A549 (cell line): Measurements from ENCODE around the gene NCL. TPM values are rescaled to one million over a fixed set of nuclear protein-coding genes. Genes with fewer than 3 reads are reported as not detected.
A peak's percentile ranks its signal among the peaks of the same experiment; 100 is the strongest.

Experiments
- ATAC-seq, 2 experiments: fragments of 200-7000 bp in 1 of 2; fragments of >200 bp in 1 of 2; cut with Nextera tagmentation in 1 of 2; cut with Tn5 transposase in 1 of 2; 3 replicates each; pipeline versions ENCODE4 v1.8.0 to v1.9.1; 2018 to 2020; ENCODE audit warnings: mild to moderate bottlenecking in 1 of 2, moderate library complexity in 1 of 2
- CTCF ChIA-PET: fragments of 300-600 bp; sonication (Branson Sonifier 250); formaldehyde crosslinking; extraction: SDS; loops from one replicate; lab custom pipeline; 2021; ENCODE audit warnings: antibody characterized with exemption, inconsistent platforms; lab: Yijun Ruan, JAX
- POLR2A ChIA-PET: fragments of 350-600 bp; formaldehyde crosslinking; extraction: SDS; loops from one replicate; lab custom pipeline; 2021; ENCODE audit warnings: antibody characterized with exemption, inconsistent platforms; lab: Yijun Ruan, JAX
- DNase-seq, 2 experiments: peaks; one replicate each; pipeline versions ENCODE4 v3.0.0 to v3.0.0-alpha.2; 2011 to 2016; ENCODE audit warnings: low read depth in 1 of 2, low spot score in 1 of 2
- FAIRE-seq: peaks from 2 replicates; lab custom pipeline; 2011; peaks lifted over from hg19 to GRCh38; lab: Jason Lieb, UNC
- H3K27ac ChIP-seq, 2 experiments: fragments of >200 bp; sonication (Bioruptor Twin); formaldehyde crosslinking; 3 replicates each; pipeline ENCODE4 v1.5.1; 2016 to 2017
- H3K4me1 ChIP-seq: fragments of >200 bp; sonication (Bioruptor Twin); formaldehyde crosslinking; 3 replicates; pipeline ENCODE4 v1.6.1; 2016
- H3K4me2 ChIP-seq: fragments of >200 bp; sonication (Bioruptor Twin); formaldehyde crosslinking; 3 replicates; pipeline ENCODE4 v1.6.1; 2016
- H3K4me3 ChIP-seq: fragments of >200 bp; sonication (Bioruptor Twin); formaldehyde crosslinking; 3 replicates; pipeline ENCODE4 v1.5.1; 2016
- H3K9me3 ChIP-seq: fragments of >200 bp; sonication (Bioruptor Twin); formaldehyde crosslinking; 3 replicates; pipeline ENCODE4 v1.6.1; 2016
- GATA3 ChIP-seq: IDR thresholded peaks from 2 replicates; pipeline ENCODE4 v1.6.1; 2012; ENCODE audit warnings: borderline replicate concordance
- HEYL ChIP-seq: fragments of 250-450 bp; sonication (Bioruptor Pico); IDR thresholded peaks from 2 replicates; pipeline ENCODE4 v1.8.0; 2021; ENCODE audit warnings: mild to moderate bottlenecking, moderate library complexity
- JUN ChIP-seq, 2 experiments: fragments of >200 bp; sonication (Bioruptor Twin); formaldehyde crosslinking; IDR thresholded peaks; 2 replicates in 1 of 2; 3 replicates in 1 of 2; pipeline ENCODE4 v1.6.1; 2016 to 2017
- PHF8 ChIP-seq: fragments of 200-600 bp; sonication (generic); IDR thresholded peaks from 2 replicates; pipeline ENCODE4 v1.6.1; 2016; ENCODE audit warnings: low read depth, mild to moderate bottlenecking, antibody characterized with exemption, moderate library complexity, borderline replicate concordance
- POLR2A ChIP-seq: IDR thresholded peaks from 2 replicates; pipeline ENCODE4 v1.6.1; 2012; ENCODE audit warnings: mild to moderate bottlenecking, low read length
- POLR2AphosphoS2 ChIP-seq: conservative IDR thresholded peaks from 2 replicates; pipeline ENCODE4 v1.6.1; 2012; ENCODE audit warnings: low read length, improper control_type of control experiment, inconsistent platforms
- TFCP2L1 ChIP-seq: fragments of 250-450 bp; sonication (Bioruptor Pico); IDR thresholded peaks from 2 replicates; pipeline ENCODE4 v1.5.0; 2021; ENCODE audit warnings: mild to moderate bottlenecking
- TP53 ChIP-seq: fragments of 250-450 bp; sonication (Bioruptor Pico); IDR thresholded peaks from 2 replicates; pipeline ENCODE4 v1.5.0; 2021; ENCODE audit warnings: mild to moderate bottlenecking, moderate library complexity
- WGBS: methylation state at CpG from one replicate; pipeline ENCODE4 v1.1.6; 2017; ENCODE audit errors: missing lambda C conversion rate; 5-methylcytosine and 5-hydroxymethylcytosine counted together
- polyA plus RNA-seq, 4 experiments: library from polyadenylated mRNA; depleted of rRNA in 3 of 4; stranded (reverse); fragments of >200 nt; fragmentation: RNase III in 1 of 4; extraction: RNeasy Plus Mini Kit Qiagen cat#74134 plus additional on column Dnase treatment in 1 of 4; gene quantifications; 2 replicates in 3 of 4; 3 replicates in 1 of 4; pipeline ENCODE4 v1.2.3, GENCODE V29; 2011 to 2017
- TF ChIP-seq, protein P1 (sequence below): fragments of 250-450 bp; sonication (Bioruptor Pico); IDR thresholded peaks from 2 replicates; pipeline ENCODE4 v1.5.0; 2021; ENCODE audit warnings: mild to moderate bottlenecking, moderate library complexity, borderline replicate concordance
- TF ChIP-seq, protein P2 (sequence below): IDR thresholded peaks from 2 replicates; pipeline ENCODE4 v1.6.1; 2012; ENCODE audit warnings: low read depth, borderline replicate concordance
- TF ChIP-seq, protein P3 (sequence below): IDR thresholded peaks from 2 replicates; pipeline ENCODE4 v1.6.1; 2012
- TF ChIP-seq, protein P4 (sequence below): fragments of >200 bp; sonication (Bioruptor Twin); formaldehyde crosslinking; IDR thresholded peaks from 3 replicates; pipeline ENCODE4 v1.6.1; 2016
- TF ChIP-seq, protein P5 (sequence below): fragments of 250-450 bp; sonication (Bioruptor Pico); IDR thresholded peaks from 2 replicates; pipeline ENCODE4 v1.5.0; 2020; ENCODE audit warnings: low read depth, mild to moderate bottlenecking, moderate library complexity

NCL gene
- polyA plus RNA-seq, 2 of the 4 experiments (the other 2 are of a cell fraction): 390 to 766 TPM

DNA sequence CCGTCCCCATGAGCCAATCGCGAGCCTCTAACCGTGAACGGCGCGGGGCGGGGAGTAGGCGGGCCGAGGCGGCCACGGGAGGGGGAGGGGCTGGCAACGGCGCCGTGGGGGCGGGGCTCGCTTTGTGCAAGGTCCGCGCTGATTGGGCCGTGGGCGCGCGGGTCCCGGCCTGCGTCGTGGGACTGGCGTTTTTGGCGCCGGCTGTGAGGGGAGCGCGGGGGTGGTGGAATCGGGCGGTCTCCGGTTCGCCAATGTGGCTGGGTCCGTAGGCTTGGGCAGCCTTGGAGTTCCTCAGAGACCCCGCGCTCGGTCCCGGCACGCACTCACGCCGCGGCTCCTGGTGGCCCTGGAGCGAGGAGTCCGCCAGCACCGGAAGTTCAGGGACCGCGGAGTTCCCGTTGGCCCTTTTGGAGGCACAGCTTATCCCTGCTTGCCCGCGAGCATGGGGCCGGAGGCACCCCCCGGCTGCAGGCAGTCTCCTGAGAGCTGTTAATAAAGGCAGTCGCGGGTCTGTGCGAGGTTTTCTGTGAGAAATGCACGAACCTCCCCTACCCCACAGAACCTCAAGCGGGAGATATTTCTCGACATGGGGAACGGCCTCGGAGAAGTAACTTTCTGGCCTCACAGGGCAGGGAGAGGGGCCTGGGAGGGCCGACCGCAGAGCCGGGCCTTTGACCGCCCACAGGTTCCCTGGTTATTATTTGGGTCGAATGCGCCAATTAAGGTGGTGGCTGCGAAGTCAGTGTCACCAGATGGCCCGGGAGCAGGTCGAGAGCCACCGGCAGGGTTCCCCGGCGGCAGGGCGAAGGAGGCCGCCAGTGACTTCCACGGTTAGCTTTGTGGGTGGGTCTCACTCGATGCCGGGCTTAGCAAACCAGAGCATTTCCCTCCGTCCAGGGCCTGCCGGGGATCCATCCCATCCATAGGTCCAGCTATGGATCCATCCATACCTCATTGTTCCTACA lies 574 bp upstream of the NCL start:
- ATAC-seq (peak; percentile 70), FAIRE-seq (no peak), DNase-seq (peak in 1 of 2 experiments; percentile 93)
- Histone ChIP-seq H3K4me3 (peak overlapping the region; percentile 93), H3K4me2 (peak overlapping the region; percentile 93), H3K9me3 (no peaks in the 10 kb centered on the region), H3K27ac (peak overlapping the region; percentile 93 to 96), H3K4me1 (peaks cover 34% of the 10 kb centered on the region)
- 6% methylated on average over 29 of the region's 81 CpGs for WGBS
- TF ChIP-seq JUN (IDR thresholded peaks at IDR 0.05): peak in 1 of 2 experiments; percentile 91
- peak; percentile 58; the same call in 1 of the 2 replicates for TF ChIP-seq PHF8
- TF ChIP-seq, protein P1, sequence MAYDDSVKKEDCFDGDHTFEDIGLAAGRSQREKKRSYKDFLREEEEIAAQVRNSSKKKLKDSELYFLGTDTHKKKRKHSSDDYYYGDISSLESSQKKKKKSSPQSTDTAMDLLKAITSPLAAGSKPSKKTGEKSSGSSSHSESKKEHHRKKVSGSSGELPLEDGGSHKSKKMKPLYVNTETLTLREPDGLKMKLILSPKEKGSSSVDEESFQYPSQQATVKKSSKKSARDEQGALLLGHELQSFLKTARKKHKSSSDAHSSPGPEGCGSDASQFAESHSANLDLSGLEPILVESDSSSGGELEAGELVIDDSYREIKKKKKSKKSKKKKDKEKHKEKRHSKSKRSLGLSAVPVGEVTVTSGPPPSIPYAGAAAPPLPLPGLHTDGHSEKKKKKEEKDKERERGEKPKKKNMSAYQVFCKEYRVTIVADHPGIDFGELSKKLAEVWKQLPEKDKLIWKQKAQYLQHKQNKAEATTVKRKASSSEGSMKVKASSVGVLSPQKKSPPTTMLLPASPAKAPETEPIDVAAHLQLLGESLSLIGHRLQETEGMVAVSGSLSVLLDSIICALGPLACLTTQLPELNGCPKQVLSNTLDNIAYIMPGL (CRISPR knock-in tag): 0 out of 2 replicates have a peak, but pooled peaks have one; percentile 19
- TF ChIP-seq TFCP2L1 (CRISPR knock-in tag): 0 out of 2 replicates have a peak, but pooled peaks have one; percentile 74
- TF ChIP-seq POLR2A: peak; percentile 67
- TF ChIP-seq, protein P2, sequence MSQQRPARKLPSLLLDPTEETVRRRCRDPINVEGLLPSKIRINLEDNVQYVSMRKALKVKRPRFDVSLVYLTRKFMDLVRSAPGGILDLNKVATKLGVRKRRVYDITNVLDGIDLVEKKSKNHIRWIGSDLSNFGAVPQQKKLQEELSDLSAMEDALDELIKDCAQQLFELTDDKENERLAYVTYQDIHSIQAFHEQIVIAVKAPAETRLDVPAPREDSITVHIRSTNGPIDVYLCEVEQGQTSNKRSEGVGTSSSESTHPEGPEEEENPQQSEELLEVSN: peak; percentile 79; the same call in 1 of the 2 replicates
- TF ChIP-seq, protein P3, sequence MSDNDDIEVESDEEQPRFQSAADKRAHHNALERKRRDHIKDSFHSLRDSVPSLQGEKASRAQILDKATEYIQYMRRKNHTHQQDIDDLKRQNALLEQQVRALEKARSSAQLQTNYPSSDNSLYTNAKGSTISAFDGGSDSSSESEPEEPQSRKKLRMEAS: peak; percentile 57; the same call in 1 of the 2 replicates
- TF ChIP-seq, protein P4, sequence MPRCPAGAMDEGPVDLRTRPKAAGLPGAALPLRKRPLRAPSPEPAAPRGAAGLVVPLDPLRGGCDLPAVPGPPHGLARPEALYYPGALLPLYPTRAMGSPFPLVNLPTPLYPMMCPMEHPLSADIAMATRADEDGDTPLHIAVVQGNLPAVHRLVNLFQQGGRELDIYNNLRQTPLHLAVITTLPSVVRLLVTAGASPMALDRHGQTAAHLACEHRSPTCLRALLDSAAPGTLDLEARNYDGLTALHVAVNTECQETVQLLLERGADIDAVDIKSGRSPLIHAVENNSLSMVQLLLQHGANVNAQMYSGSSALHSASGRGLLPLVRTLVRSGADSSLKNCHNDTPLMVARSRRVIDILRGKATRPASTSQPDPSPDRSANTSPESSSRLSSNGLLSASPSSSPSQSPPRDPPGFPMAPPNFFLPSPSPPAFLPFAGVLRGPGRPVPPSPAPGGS: peak; percentile 11; the same call in 1 of the 3 replicates
- no peak for TF ChIP-seq GATA3
- TF ChIP-seq, protein P5, sequence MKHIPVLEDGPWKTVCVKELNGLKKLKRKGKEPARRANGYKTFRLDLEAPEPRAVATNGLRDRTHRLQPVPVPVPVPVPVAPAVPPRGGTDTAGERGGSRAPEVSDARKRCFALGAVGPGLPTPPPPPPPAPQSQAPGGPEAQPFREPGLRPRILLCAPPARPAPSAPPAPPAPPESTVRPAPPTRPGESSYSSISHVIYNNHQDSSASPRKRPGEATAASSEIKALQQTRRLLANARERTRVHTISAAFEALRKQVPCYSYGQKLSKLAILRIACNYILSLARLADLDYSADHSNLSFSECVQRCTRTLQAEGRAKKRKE (CRISPR knock-in tag): no peak
- TF ChIP-seq HEYL (CRISPR knock-in tag): no peak
- CTCF ChIA-PET: interaction anchor here (1.1 to 14.1 kb wide), 4 partner anchors 11 to 94 kb away, joined by 3 to 115 read pairs (median 24); no protein-coding TSS in a partner anchor
- POLR2A ChIA-PET: interaction anchor here (0.6 to 4.9 kb wide), 36 partner anchors 10 to 672 kb away, joined by 3 to 107 read pairs (median 4); partner anchors contain the start of gene PTMA

DNA sequence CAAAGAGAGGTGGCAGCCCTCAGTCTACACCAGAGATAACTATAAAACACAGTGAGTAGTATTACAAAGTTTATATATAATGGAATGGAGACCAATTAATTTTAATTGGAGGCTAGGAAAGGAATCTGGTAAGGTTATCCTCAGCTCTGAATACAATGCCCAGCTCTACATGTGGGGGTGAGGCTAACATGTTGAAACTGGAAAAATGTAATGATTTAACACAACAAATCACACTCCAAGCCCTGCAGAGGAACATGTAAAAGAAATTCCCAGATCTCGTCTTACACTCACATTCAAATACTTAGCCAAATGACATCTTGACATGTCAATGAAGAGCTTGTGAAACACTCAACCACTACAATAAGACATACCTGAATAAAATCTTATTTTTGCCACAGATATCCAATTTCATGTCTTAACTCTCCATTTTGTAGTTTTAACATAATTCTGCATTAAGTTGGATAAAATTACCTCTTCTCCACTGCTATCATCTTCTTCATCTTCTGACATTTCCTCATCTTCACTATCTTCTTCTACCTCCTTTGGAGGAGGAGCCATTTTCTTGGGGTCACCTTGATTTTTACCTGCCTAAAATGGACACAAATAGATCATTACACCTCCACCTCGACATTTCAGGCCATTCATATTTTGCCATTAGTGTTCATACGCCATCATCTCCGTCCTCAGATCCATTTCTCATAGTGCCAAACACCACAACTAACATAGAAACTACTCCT lies 1.4 kb downstream of the NCL start:
- H3K4me3 ChIP-seq: peak overlapping the region; percentile 93
- peak overlapping the region; percentile 96 to 99 for H3K27ac ChIP-seq
- H3K4me2 ChIP-seq: peak overlapping the region; percentile 95
- H3K4me1 ChIP-seq: peaks cover 46% of the 10 kb centered on the region
- no peak for ATAC-seq
- no peak for DNase-seq
- TF ChIP-seq POLR2AphosphoS2: 0 out of 2 replicates have a peak, but pooled peaks have one; percentile 40
- TF ChIP-seq TP53 (CRISPR knock-in tag): no peak
- no peak for FAIRE-seq
- WGBS: 2% methylated on average over 4 of the region's 4 CpGs
- H3K9me3 ChIP-seq: no peaks in the 10 kb centered on the region
- CTCF ChIA-PET: interaction anchor here (0.6 to 14.1 kb wide), 5 partner anchors 11 to 383 kb away, joined by 3 to 115 read pairs (median 3); no protein-coding TSS in a partner anchor
- POLR2A ChIA-PET: interaction anchor here (2.7 to 4.9 kb wide), 3 partner anchors 9 to 19 kb away, joined by 22 to 107 read pairs (median 48); no protein-coding TSS in a partner anchor
